ENCODE measurements around the gene NUCB2. TPM values are rescaled to one million over a fixed set of nuclear protein-coding genes. Genes with fewer than 3 reads are reported as not detected.

NUCB2 gene
- total RNA-seq, 2 experiments from 2014 or later, result 42.4 to 73.0 TPM

DNA sequence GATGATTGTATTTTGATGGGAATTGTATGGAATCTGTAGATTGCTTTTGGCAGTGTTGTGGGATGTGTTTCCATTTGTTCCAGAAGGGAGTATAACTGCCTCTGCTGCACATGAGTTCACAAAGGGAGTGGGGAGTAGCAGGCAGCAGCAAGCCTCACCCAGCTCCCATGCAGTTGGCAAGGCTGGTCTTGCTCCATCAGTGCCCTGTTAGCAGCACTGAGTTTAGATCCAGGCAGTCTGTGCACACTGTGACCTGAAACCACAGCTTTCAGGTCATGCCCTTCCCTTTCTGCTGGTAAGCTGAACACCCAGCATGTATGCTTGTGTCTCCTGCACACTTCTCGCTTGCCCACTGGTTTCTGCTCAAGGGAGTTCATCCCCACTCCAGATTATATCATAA, 3.7 kb upstream of the NUCB2 start:
- H3K4me2 ChIP-seq (ENCODE audit: low read length), result no peak overlapping the region

DNA sequence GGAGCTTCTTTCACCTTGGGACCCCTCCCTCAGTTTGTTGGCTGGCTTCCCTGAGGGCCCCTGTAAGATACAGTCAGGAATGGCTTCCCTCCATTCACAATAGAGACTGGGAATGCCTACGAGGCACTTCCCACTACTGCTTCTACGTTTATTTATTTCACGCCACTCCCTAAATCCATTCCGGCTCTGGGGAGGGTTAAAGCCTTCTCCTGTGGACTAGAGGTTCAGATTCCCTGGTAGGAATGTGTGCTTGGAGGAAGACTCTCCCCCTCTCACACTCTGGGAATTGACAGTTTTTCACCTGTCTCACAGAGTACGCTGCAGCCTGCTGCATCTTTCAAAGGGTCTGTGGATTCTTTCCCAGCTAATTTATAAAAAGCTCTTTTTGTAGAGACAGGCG, 3.3 kb upstream of the NUCB2 start:
- Histone ChIP-seq H3K79me2 (ENCODE audit: insufficient read depth, low read depth, low read length) (peaks cover 9% of the 10 kb centered on the region; the same call in 1 of the 2 replicates), H2AFZ (ENCODE audit: low read length) (no peak overlapping the region), H3K4me1 (ENCODE audit: insufficient read depth, low read length, poor library complexity, severe bottlenecking) (peaks cover 17% of the 10 kb centered on the region), H3K9me2 (ENCODE audit: insufficient read depth, low read length) (no peaks in the 10 kb centered on the region), H3K36me3 (ENCODE audit: insufficient read depth, low read length) (no peaks in the 10 kb centered on the region), H3K4me3 (ENCODE audit: low read depth, low read length, poor library complexity, severe bottlenecking) (no peak overlapping the region), H4K20me1 (ENCODE audit: insufficient read depth, low read length) (no peaks in the 10 kb centered on the region), H3K9me3 (ENCODE audit: low read length) (no peaks in the 10 kb centered on the region), H3K4me2 (ENCODE audit: low read length) (no peak overlapping the region), H3K27ac (ENCODE audit: low read depth, low read length, poor library complexity, severe bottlenecking) (no peak overlapping the region)
- ChIA-PET POLR2A (interaction anchor here (0.6 kb wide), 1 partner anchor 88 kb away, joined by 4 read pairs; no protein-coding TSS in a partner anchor), CTCF (ENCODE audit: unreplicated experiment) (no interaction called here)
- DNase-seq (ENCODE audit: low spot score), result no peak
- intact Hi-C loops (cut with micrococcal nuclease; ENCODE audit: unreplicated experiment), result no loop called here
- TF ChIP-seq, protein P1, sequence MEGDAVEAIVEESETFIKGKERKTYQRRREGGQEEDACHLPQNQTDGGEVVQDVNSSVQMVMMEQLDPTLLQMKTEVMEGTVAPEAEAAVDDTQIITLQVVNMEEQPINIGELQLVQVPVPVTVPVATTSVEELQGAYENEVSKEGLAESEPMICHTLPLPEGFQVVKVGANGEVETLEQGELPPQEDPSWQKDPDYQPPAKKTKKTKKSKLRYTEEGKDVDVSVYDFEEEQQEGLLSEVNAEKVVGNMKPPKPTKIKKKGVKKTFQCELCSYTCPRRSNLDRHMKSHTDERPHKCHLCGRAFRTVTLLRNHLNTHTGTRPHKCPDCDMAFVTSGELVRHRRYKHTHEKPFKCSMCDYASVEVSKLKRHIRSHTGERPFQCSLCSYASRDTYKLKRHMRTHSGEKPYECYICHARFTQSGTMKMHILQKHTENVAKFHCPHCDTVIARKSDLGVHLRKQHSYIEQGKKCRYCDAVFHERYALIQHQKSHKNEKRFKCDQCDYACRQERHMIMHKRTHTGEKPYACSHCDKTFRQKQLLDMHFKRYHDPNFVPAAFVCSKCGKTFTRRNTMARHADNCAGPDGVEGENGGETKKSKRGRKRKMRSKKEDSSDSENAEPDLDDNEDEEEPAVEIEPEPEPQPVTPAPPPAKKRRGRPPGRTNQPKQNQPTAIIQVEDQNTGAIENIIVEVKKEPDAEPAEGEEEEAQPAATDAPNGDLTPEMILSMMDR (conservative IDR thresholded peaks at IDR 0.05; ENCODE audit: low read length), result no peak
- TF ChIP-seq EZH2phosphoT487 (IDR thresholded peaks at IDR 0.05; ENCODE audit: borderline replicate concordance, low read depth, low read length), result no peak
- BruUV-seq (replicated peaks), result no TSS peak

More for the DNA sequence above, 3.7 kb upstream of the NUCB2 start:
- no peak for DNase-seq (ENCODE audit: low spot score)
- Histone ChIP-seq H3K9me3 (ENCODE audit: low read length) (no peaks in the 10 kb centered on the region), H3K4me3 (ENCODE audit: low read depth, low read length, poor library complexity, severe bottlenecking) (no peak overlapping the region), H3K27ac (ENCODE audit: low read depth, low read length, poor library complexity, severe bottlenecking) (no peak overlapping the region), H3K4me1 (ENCODE audit: insufficient read depth, low read length, poor library complexity, severe bottlenecking) (peaks cover 16% of the 10 kb centered on the region), H2AFZ (ENCODE audit: low read length) (no peak overlapping the region), H3K79me2 (ENCODE audit: insufficient read depth, low read depth, low read length) (peaks cover 7% of the 10 kb centered on the region; the same call in 1 of the 2 replicates), H4K20me1 (ENCODE audit: insufficient read depth, low read length) (no peaks in the 10 kb centered on the region), H3K9me2 (ENCODE audit: insufficient read depth, low read length) (no peaks in the 10 kb centered on the region), H3K36me3 (ENCODE audit: insufficient read depth, low read length) (no peaks in the 10 kb centered on the region)
- no TSS peak for BruUV-seq (replicated peaks)
- ChIA-PET CTCF (ENCODE audit: unreplicated experiment) (no interaction called here), POLR2A (no interaction called here)
- intact Hi-C loops (cut with micrococcal nuclease; ENCODE audit: unreplicated experiment), result no loop called here
- TF ChIP-seq, protein P1 (conservative IDR thresholded peaks at IDR 0.05; ENCODE audit: low read length), result no peak
- TF ChIP-seq EZH2phosphoT487 (IDR thresholded peaks at IDR 0.05; ENCODE audit: borderline replicate concordance, low read depth, low read length), result no peak

DNA sequence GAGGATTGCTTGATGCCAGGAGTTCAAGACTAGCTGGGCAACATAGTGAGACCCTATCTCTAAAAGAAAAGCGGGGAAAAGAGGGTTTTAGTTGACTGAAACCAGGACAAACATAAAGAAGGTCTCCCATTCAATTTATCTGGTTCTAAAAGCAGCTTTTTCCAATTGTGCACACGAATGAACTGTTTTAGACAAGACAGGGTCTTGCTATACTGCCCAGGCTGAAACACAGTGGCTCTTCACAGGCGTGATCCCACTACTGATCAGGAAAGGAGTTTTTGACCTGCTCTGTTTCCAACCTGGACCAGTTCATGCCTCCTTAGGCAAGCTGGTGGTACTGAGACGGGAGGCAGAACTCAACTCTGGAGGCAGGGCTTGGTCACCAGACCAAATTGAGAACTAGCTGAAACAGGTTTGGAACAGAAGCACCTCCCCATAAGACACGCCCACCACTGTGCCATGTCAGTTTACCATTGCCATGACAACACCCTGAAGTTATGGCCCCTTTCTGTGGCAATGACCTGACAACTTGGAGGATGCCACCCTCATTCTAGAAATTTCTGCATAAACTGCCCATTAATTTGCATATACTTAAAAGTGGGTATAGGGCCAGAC, 2.8 kb upstream of the NUCB2 start:
- Histone ChIP-seq H3K4me3 (ENCODE audit: low read depth, low read length, poor library complexity, severe bottlenecking) (no peak overlapping the region), H3K79me2 (ENCODE audit: insufficient read depth, low read depth, low read length) (peaks cover 9% of the 10 kb centered on the region; the same call in 1 of the 2 replicates), H2AFZ (ENCODE audit: low read length) (no peak overlapping the region), H3K4me2 (ENCODE audit: low read length) (no peak overlapping the region), H3K4me1 (ENCODE audit: insufficient read depth, low read length, poor library complexity, severe bottlenecking) (peaks cover 17% of the 10 kb centered on the region), H3K27ac (ENCODE audit: low read depth, low read length, poor library complexity, severe bottlenecking) (no peak overlapping the region), H3K9me3 (ENCODE audit: low read length) (no peaks in the 10 kb centered on the region), H3K36me3 (ENCODE audit: insufficient read depth, low read length) (no peaks in the 10 kb centered on the region), H4K20me1 (ENCODE audit: insufficient read depth, low read length) (no peaks in the 10 kb centered on the region), H3K9me2 (ENCODE audit: insufficient read depth, low read length) (no peaks in the 10 kb centered on the region)
- intact Hi-C loops (cut with micrococcal nuclease; ENCODE audit: unreplicated experiment), result no loop called here
- BruUV-seq (replicated peaks), result no TSS peak
- TF ChIP-seq, protein P1 (conservative IDR thresholded peaks at IDR 0.05; ENCODE audit: low read length), result no peak
- no peak for TF ChIP-seq EZH2phosphoT487 (IDR thresholded peaks at IDR 0.05; ENCODE audit: borderline replicate concordance, low read depth, low read length)
- ChIA-PET POLR2A (interaction anchor here (0.6 kb wide), 1 partner anchor 88 kb away, joined by 4 read pairs; no protein-coding TSS in a partner anchor), CTCF (ENCODE audit: unreplicated experiment) (no interaction called here)
- DNase-seq (ENCODE audit: low spot score), result peak; percentile 44

Measured in OCI-LY7 (cell line).